Cardiac fibroblast (primary cell): ENCODE data around the gene TBC1D14.
"Not testable (repeated sequence)": the region's sequence is repeated elsewhere in the genome, so short reads cannot be mapped to it uniquely, and the experiment has no call there.

Experiments used
- DNase-seq, 2 donors: peaks; one replicate each; pipeline versions ENCODE4 v3.0.0 to v3.0.0-alpha.2; 2010; ENCODE audit warnings: low read depth in 2 of 2
- H3K4me3 ChIP-seq, 2 donors: replicated peaks in 1 of 2; 1 replicate in 1 of 2; 2 replicates in 1 of 2; pipeline ENCODE4 v1.5.1; 2011; ENCODE audit warnings: low read depth in 2 of 2, low read length in 2 of 2, mild to moderate bottlenecking in 2 of 2, moderate library complexity in 1 of 2
- CTCF ChIP-seq: IDR thresholded peaks from one replicate; pipeline ENCODE4 v1.5.1; 2011; ENCODE audit warnings: low read depth, mild to moderate bottlenecking, low read length, inconsistent platforms

Gene TBC1D14

GRCh38 chr4:7077371-7077770 is 167.7 kb downstream of the TBC1D14 start:
- H3K4me3 ChIP-seq, result no peak overlapping the region
- DNase-seq, result no peak
- no peak for TF ChIP-seq CTCF

- TF ChIP-seq CTCF, result no peak
- H3K4me3 ChIP-seq, result no peak overlapping the region
- no peak for DNase-seq
These were observed 168.4 kb downstream of the TBC1D14 start for GRCh38 chr4:7078025-7078424.

- not testable (repeated sequence) for DNase-seq, H3K4me3 ChIP-seq
These were observed 169.9 kb downstream of the TBC1D14 start for GRCh38 chr4:7079483-7079882.

- DNase-seq, H3K4me3 ChIP-seq: not testable (repeated sequence)
These were observed 170.3 kb downstream of the TBC1D14 start for GRCh38 chr4:7079909-7080308.
